HTR-8/SVneo (cell line): ENCODE measurements around the gene AKT1.
"Not testable (repeated sequence)": the region's sequence is repeated elsewhere in the genome, so short reads cannot be mapped to it uniquely, and the experiment has no call there.

Experiments used
- DNase-seq: peaks from one replicate; pipeline ENCODE4 v3.0.0; 2011; ENCODE audit warnings: low spot score, mixed read lengths; ENCODE audit not compliant: insufficient read length
- FAIRE-seq: peaks from 2 replicates; lab custom pipeline; 2011; peaks lifted over from hg19 to GRCh38; lab: Jason Lieb, UNC

The AKT1 gene

DNA sequence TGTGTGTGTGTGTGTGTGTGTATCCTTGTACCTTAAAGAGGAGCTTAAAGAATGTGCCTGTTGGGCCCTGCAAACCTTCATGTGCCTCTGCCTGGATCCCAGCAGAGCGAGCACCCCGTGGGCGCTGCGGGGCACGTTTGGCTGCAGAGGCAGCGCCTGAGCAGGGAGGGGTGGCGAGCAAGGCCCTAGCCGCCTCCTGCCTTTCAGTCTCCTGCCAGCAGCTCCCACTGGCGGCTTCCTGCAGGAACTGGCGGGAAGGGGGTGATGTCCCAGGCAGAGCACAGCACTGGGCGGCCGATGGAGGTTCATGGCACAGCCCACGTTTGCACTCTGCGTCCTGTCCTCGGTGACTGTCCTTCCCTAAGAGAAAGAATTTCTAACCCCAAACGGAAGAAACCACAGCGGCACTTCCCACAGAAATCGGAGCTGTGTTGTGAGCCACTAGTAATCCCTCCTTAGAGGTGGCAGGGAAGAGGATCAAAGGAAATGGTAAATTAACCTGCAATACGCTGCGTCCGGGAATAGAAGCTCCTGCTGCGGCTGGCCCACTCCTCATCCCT is 25.2 kb upstream of the AKT1 start:
- FAIRE-seq (peak; percentile 69), DNase-seq (peak; percentile 53)

GRCh38 chr14:104819361-104819781 is 23.8 kb upstream of the AKT1 start:
- FAIRE-seq (no peak), DNase-seq (no peak)

DNA sequence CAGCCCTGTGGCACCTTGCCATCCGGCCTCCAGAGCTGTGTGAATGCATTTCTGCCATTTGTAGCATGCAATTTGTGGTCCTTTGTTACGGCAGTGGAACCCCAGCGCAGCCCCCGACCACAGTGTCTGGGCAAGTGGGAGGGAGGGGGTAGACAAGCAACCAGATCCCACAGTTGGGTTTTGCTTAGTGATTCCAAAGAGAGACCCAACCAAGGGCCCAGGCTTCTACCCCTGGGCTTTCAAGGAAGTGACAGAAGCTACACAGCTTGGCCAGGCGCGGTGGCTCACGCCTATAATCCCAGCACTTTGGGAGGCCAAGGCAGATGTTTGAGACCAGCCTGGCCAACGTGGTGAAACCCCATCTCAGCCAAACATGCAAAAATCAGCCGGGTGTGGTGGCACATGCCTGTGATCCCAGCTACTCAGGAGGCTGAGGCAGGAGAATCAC is 23.2 kb upstream of the AKT1 start:
- FAIRE-seq (no peak), DNase-seq (no peak)

GRCh38 chr14:104817930-104818713 is 22.6 kb upstream of the AKT1 start:
- no peak for DNase-seq
- FAIRE-seq, result no peak

- no peak for FAIRE-seq
- DNase-seq, result no peak
These were observed 21.0 kb upstream of the AKT1 start for GRCh38 chr14:104816616-104816884.

DNA sequence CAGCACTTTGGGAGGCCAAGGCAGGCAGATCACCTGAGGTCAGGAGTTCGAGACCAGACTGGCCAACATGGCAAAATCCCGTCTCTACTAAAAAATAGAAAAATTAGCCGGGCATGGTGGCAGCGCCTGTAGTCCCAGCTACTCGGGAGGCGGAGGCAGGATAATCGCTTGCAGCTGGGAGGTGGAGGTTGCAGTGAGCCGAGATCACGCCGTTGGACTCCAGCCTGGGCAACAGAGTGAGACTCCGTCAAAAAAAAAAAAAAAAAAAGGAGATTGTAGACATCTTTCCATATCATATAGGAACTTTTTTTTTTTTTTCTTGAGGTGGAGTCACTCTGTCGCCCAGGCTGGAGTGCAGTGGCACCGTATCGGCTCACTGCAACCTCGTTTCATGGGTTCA is 19.2 kb upstream of the AKT1 start:
- FAIRE-seq, DNase-seq: not testable (repeated sequence)

- no peak for FAIRE-seq
- no peak for DNase-seq
These were observed 17.7 kb upstream of the AKT1 start for GRCh38 chr14:104813286-104813685.

- DNase-seq, result no peak
- FAIRE-seq, result no peak
These were observed 14.8 kb upstream of the AKT1 start for GRCh38 chr14:104810316-104810715.

- DNase-seq, result no peak
- FAIRE-seq, result no peak
These were observed 12.9 kb upstream of the AKT1 start for GRCh38 chr14:104808456-104808855.

GRCh38 chr14:104806625-104807465 is 11.3 kb upstream of the AKT1 start:
- DNase-seq (no peak), FAIRE-seq (peak; percentile 93)

- no peak for DNase-seq
- no peak for FAIRE-seq
These were observed 10.5 kb upstream of the AKT1 start for GRCh38 chr14:104805941-104806624.

GRCh38 chr14:104805326-104805678 is 9.8 kb upstream of the AKT1 start:
- peak; percentile 73 for DNase-seq

DNA sequence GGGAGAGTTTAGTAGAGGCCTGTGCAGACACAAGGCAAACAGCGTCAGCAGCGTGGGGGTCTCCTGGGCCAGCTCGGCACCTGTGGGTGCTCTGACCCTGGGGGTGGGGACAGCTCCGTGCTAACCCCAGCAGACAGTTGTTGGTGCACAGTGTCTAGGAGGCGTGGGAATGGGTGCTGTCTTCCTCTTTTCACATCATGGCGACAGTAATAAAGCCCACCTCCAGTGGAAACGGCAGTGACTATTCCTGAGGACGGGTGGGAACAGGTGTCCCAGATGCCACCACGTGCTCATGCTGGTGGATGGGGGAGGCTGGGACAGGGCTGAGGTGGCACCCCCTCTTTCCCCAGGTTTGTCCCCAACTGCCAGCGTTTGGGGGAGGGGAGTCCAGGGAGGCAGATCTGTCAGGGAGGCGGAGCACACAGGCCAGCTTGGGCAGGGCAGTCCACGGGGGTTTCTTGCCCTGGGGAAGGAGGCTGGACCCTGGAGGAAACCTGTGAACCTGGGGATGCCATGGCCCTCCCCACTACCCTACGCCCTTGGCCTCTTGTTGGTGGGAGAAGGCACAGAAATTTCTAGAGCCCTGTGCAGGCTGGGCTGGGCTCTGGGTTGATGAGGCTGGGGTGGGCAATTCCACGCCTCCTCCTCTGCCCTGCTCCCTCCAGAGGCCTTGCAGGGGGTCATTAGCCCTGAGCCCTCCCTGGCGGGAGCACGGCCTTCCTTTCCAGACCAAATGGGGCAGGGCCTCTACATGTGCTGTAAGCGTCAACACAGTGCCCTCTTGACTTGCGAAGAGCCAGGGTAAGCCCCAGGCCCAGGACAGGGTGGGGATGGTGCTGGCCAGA is 9.2 kb upstream of the AKT1 start:
- FAIRE-seq (no peak), DNase-seq (no peak)

More at GRCh38 chr14:104805326-104805678, 9.8 kb upstream of the AKT1 start:
- FAIRE-seq, result peak; percentile 69

DNA sequence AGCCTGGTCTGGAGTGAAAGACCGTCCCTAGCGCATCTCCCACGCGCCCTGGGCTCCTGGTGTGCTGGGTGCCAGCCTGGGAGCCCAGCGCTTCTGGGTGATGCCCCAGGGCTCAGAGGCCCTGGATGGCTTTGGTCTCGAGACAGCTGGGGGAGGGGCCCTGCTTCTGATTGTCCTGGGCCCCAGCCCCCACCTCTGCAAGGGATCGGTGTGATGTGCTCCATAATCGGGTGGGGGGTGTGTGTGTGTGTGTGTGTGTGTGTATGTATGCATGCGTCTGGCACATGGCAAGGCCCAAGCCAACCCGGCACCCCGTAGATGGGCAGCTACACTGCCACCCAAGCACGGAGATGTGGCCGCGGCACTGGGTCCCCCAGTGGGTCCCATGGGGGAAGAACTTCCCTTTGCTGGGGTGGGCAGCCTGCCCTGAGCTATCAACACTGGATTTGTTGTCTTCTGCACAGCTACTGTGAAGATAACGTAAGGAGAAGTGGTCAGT is 8.4 kb upstream of the AKT1 start:
- DNase-seq (no peak), FAIRE-seq (no peak)

DNA sequence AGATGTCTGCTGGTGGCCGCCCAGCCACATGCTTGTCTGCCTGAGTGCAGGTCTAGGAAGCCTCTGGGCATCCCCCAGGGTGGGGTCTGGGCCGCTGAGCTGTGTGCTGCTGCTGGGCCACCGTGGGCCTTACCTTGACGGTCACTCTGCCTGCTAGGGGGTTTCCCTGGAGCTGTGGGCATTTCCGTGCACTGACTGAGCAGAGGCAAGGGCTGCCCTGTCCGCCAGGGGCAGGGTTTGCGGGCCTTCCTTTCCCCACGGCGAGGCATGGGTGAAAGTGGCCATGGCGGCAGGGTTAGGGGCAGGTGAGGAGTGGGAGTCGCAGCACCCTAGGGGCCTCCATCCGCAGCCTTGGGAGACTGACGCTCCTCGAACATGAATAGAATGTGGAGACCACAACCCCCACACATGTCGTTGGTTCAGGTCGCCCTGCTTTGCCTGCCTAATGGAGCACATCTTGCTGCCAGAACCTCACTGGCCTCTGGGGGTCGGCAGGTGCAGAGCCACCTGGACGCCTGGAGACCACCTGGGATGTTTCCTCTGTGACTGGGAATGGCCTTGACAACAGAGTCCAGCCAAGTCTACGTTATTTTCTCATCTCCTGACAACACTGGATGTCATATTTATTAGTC is 7.8 kb upstream of the AKT1 start:
- no peak for FAIRE-seq

DNA sequence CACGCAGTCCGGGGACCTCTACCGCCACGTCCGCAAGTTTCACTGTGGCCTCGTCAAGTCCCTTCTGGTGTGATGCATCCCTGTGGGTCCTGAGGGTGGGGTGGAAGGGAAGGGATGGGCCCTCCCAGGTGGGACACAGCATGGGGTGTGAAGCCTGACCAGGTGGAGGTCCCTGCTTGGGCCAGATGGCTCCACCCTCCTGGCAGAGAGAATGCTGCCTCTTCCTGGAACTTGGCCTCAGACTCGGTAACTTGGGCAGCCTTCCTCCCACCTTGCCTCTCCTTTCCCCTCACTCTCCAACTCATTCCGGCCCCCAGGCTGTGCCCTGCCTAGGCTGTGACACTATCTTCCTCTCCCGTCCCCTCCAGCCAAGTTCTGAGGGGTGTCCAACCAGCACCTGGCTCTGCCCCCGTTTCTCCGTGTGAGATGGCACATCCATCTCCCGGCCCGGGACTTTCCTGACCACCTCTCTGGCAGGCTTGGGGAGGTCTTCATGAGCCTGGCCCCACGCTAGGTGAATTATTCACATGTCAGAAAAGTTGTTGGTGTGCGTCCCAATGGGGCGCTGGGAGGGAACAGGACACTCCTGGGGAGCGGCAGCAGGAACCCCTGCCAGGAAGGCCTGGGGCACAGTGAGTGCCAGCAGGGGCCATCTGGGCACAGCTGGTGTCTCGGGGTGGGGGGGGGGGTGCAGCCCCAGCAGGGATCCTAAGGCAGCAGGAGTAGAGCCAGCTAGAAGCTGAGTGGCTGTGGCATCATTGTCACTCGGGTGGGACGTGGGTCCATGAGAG is 7.0 kb upstream of the AKT1 start:
- no peak for FAIRE-seq

More for the DNA sequence above, 7.8 kb upstream of the AKT1 start:
- no peak for DNase-seq

DNA sequence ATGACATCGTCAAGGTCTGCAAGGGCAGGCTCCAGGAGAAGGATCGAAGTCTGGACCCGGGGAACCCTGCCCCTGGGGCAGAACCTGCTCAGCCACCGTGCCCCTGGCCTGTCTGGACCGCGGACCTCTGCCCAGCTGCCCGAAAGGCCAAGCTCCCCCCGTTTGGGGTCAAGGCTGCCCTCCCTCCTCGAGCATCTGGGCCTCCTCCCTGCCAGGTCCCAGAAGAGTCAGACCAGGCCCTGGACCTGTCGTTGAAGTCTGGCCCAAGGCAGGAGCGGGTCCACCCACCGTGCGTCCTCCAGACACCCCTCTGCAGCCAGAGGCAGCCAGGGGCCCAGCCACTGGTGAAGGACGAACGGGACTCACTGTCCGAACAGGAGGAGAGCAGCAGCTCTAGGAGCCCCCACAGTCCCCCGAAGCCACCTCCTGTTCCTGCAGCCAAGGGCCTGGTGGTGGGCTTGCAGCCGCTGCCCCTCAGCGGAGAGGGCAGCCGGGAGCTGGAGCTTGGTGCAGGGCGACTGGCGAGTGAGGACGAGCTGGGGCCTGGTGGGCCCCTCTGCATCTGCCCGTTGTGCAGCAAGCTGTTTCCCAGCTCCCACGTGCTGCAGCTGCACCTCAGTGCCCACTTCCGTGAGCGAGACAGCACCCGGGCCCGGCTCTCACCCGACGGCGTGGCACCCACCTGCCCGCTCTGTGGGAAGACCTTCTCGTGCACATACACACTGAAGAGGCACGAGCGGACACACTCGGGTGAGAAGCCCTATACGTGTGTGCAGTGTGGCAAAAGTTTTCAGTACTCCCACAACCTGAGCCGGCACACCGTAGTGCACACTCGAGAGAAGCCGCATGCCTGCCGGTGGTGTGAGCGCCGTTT is 6.2 kb upstream of the AKT1 start:
- no peak for DNase-seq
- no peak for FAIRE-seq

More for the DNA sequence above, 7.0 kb upstream of the AKT1 start:
- no peak for DNase-seq
